HL-60 (cell line): ENCODE measurements around the gene CALU.

ENCODE experiments used
- DNase-seq, 2 experiments: peaks; one replicate each; pipeline ENCODE4 v3.0.0-alpha.2; 2010 to 2020; ENCODE audit warnings: low read depth in 1 of 2, low spot score in 1 of 2
- H3K27ac ChIP-seq: fragments of 250-450 bp; sonication (Bioruptor Pico); replicated peaks from 2 replicates; pipeline ENCODE4 v1.5.1; 2020; ENCODE audit warnings: mild to moderate bottlenecking, moderate library complexity
- H3K27me3 ChIP-seq: fragments of 250-450 bp; sonication (Bioruptor Pico); 2 replicates; pipeline ENCODE4 v1.5.1; 2021; ENCODE audit warnings: mild to moderate bottlenecking, moderate library complexity; ENCODE audit not compliant: insufficient read depth, poor library complexity, severe bottlenecking
- H3K4me3 ChIP-seq: replicated peaks from 2 replicates; pipeline ENCODE4 v1.5.1; 2011; ENCODE audit warnings: mild to moderate bottlenecking, control low read depth, low read length; ENCODE audit not compliant: insufficient read depth
- CTCF ChIP-seq: IDR thresholded peaks from one replicate; pipeline ENCODE4 v1.5.1; 2011; ENCODE audit warnings: low read length, control low read depth, inconsistent platforms; ENCODE audit not compliant: insufficient read depth
- GABPA ChIP-seq: IDR thresholded peaks from 2 replicates; pipeline ENCODE4 v1.6.1; 2012; ENCODE audit warnings: low read depth
- POLR2AphosphoS5 ChIP-seq: IDR thresholded peaks from 2 replicates; pipeline ENCODE4 v1.6.1; 2012; ENCODE audit warnings: low read depth
- REST ChIP-seq: IDR thresholded peaks from 2 replicates; pipeline ENCODE4 v1.6.1; 2012; ENCODE audit warnings: low read depth; ENCODE audit not compliant: insufficient replicate concordance
- SPI1 ChIP-seq: IDR thresholded peaks from 2 replicates; pipeline ENCODE4 v1.6.1; 2012; ENCODE audit warnings: low read depth, mild to moderate bottlenecking, borderline replicate concordance

The CALU gene

GRCh38 chr7:128752251-128752650 is 13.1 kb downstream of the CALU start:
- no peak for TF ChIP-seq REST
- no peak for TF ChIP-seq SPI1
- no peak for TF ChIP-seq GABPA
- TF ChIP-seq POLR2AphosphoS5 = no peak
- TF ChIP-seq CTCF = no peak
- Histone ChIP-seq H3K27ac (no peak overlapping the region), H3K27me3 (no peaks in the 10 kb centered on the region), H3K4me3 (no peak overlapping the region)
- DNase-seq = no peak

GRCh38 chr7:128755075-128755818 is 16.1 kb downstream of the CALU start:
- no peak for DNase-seq
- Histone ChIP-seq H3K4me3 (no peak overlapping the region), H3K27me3 (no peaks in the 10 kb centered on the region), H3K27ac (no peak overlapping the region)
- TF ChIP-seq CTCF = no peak
- no peak for TF ChIP-seq POLR2AphosphoS5
- no peak for TF ChIP-seq SPI1
- no peak for TF ChIP-seq GABPA
- no peak for TF ChIP-seq REST

GRCh38 chr7:128755819-128756476 is 16.8 kb downstream of the CALU start:
- Histone ChIP-seq H3K4me3 (no peak overlapping the region), H3K27ac (no peak overlapping the region), H3K27me3 (no peaks in the 10 kb centered on the region)
- no peak for DNase-seq
- TF ChIP-seq GABPA (no peak), POLR2AphosphoS5 (no peak), REST (no peak), SPI1 (no peak), CTCF (no peak)
